GM21528 (cell line): Measurements from ENCODE around the gene GNG2.

ENCODE experiments used
- ATAC-seq: cut with Tn5 transposase; IDR thresholded peaks from one replicate; pipeline ENCODE4 v1.9.1; 2021; ENCODE audit warnings: mild to moderate bottlenecking, moderate library complexity; ENCODE audit not compliant: unreplicated experiment, low FRiP score

The GNG2 gene

GRCh38 chr14:51933191-51933590, 72.8 kb downstream of the GNG2 start:
- ATAC-seq, result no peak

DNA sequence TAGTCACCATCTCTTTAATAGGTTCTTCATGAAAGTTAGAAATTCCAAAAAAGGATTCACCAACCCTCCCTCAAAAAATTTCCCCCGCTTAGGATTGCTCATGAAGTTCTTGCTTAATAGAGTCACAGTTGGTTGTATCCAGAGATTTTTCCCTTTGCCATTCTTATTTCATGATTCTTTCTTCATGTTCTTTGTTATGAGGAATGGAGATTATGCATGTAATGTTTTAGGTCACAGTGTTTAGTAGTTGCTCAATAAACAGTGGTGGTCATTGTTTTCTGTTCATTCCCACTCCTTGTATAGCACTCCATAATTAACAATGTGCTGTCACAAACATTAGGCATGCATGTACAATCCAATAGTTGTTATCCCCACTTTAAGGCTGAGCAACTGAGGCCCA, 77.7 kb downstream of the GNG2 start:
- no peak for ATAC-seq

- no peak for ATAC-seq
These were observed 78.4 kb downstream of the GNG2 start for GRCh38 chr14:51938821-51939220.

DNA sequence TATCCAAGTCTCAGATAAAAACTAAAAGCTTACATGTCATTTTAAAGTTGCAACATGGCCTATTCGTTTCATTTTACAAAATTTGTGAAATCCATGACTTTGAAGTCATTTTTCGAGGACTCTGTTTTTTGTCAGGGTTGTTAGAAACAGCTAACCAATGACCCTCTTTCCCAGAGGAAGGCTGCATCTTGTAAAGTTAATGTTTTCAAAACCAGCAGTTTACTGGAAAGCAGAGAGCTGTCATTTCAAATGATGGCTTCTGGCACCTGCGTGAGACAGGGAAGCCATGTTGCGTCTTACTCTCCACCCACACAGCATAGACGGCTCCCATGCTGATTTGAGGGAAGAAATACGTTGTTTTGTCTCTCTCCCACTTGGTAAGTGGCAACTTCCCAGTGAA, 78.8 kb downstream of the GNG2 start:
- ATAC-seq, result no peak

GRCh38 chr14:51939755-51940301, 79.4 kb downstream of the GNG2 start:
- no peak for ATAC-seq

GRCh38 chr14:51942971-51943370, 82.6 kb downstream of the GNG2 start:
- no peak for ATAC-seq

GRCh38 chr14:51950007-51950406, 89.6 kb downstream of the GNG2 start:
- no peak for ATAC-seq

DNA sequence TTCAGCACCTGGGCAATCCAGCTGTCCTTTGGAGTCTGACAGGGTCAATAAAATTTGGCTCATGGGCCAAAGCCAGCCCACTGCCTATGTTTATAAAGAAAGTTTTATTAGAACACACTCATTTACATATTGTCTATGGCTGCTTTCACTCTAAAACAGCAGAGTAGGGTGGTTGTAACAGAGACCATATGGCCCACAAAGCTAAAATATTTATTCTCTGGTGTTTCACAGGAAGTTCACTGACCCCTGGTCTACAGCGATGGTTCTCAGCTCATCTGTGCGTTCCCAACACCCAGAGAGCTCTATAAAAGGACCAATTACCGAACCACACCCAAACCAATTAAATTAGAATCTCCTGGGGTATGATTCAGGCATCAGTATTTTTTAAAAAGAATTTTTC, 91.2 kb downstream of the GNG2 start:
- no peak for ATAC-seq

GRCh38 chr14:51954031-51954430, 93.6 kb downstream of the GNG2 start:
- ATAC-seq, result no peak

- ATAC-seq, result no peak
These were observed 94.2 kb downstream of the GNG2 start for GRCh38 chr14:51954657-51955056.

DNA sequence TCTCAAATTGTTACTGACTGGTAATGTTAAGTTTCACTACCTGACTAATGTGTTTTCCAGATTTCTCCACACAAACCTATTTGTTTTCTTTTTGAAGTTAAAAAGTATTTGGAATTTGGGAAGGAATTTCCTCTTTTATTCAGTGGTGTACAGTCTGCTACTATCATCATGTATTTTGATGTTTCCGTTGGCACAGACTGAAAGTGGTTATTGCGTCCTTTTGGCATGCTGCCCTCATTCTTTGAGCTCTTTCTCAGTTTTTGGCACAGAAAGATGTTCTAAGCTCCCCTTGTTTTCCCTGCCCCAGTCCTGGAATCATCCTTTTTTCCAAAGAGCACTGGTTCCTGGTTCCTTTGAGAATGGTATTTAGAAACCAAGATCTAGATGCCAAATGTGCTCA, 97.5 kb downstream of the GNG2 start:
- ATAC-seq, result no peak

DNA sequence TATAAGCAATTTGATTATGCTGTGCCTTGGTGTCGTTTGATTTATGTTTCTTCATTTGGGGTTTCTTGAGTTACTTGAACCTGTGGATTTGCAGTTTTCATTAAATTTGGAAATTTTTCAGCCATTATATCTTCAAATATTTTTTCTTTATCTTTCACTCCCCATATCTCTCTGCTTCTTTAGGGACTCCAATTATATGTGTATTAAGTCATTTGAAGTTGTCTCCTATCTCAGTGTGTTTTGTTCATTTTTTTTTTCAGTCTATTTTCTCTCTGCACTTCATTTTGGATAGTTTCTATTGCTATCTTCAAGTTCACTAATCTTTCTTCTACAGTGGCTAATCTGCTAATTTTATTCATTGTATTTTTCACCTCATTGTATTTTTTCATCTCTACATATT, 99.5 kb downstream of the GNG2 start:
- no peak for ATAC-seq

GRCh38 chr14:51960866-51961265, 100.5 kb downstream of the GNG2 start:
- ATAC-seq, result no peak

DNA sequence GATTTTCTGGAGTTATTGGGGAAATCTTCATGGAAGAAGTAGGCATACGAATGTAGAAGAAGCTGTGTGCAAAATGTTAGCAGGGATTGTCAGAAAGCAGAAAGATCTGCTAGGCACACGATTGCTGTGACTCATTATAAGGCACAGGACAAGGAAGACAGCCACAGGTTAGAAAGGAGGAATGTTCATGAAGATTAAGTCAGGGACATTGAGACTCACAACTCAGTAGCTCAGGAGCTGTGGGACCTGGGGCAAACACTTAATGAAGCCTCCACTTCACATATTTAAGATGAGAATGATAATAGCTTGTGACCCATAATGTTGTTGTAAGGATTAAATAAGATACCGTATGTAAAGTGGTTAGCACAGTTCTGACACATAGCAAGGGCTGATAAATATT, 102.3 kb downstream of the GNG2 start:
- ATAC-seq, result no peak

DNA sequence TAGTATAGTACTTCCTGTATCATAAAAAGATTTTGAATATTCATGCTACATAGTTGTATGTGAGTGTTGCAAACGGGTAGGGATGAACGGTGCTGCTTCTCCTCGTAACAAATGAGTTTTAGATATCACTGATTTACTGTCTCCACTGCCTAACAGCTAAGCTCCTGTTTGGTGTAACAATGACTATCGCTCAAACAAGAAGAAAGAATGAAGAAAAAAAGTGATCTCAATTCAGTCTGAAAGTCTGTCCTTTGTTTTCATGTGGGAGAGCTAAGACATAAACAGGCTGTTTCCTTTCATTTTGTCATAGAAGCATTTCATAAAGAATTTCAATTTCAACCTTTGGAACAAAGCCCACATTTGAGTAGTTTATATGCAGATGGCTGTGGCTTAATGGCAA, 102.9 kb downstream of the GNG2 start:
- no peak for ATAC-seq

DNA sequence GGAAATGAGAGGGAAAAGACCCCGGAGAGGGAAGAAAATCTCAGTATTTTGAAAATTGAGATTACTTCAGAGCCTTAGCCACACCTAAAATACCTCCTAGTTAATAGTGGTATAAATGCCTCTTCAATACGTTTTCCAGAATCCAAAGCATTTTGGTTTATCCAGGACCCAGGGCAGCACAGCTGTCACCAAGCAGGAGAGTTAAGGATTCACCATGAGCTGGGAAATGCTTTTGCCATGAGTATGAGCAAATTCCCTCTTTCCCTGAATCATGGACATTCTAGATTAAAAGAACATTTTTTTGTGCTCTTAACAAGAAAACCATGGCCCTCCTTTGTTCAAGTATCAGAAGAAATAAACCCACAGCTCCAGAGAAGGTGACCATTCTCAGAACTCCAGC, 107.1 kb downstream of the GNG2 start:
- no peak for ATAC-seq

DNA sequence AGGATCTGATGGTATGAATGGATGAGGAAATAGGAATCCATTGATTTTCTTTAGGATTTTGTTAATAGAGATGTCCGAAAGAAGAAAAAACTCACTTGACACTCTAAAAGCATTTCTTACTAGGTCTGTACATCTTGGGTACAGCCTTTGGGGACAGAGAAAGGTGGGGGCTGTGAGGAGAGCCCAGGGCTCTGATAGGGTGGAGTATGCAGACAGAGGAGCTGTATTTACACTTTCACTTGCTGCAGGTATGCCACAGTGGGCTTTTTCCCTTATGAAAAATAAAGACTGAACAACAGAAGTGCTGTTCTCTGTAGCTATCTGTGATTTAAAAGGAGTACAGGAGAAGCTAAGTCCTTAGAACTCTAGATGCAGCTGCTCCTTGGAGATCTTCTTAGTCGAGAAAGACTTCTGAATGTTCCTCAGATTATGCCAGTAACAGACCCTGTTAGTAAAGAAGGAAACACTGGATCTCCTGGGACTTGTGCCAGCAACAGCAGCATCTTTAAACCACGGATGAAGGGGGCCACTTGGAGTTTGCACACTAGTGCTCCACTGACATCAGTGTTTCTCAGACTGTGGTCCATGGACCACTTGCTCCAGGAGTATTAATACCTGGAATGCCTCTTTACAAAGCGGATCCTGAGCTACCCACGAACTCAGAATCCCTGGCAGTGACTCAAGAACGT, 109.6 kb downstream of the GNG2 start:
- no peak for ATAC-seq

DNA sequence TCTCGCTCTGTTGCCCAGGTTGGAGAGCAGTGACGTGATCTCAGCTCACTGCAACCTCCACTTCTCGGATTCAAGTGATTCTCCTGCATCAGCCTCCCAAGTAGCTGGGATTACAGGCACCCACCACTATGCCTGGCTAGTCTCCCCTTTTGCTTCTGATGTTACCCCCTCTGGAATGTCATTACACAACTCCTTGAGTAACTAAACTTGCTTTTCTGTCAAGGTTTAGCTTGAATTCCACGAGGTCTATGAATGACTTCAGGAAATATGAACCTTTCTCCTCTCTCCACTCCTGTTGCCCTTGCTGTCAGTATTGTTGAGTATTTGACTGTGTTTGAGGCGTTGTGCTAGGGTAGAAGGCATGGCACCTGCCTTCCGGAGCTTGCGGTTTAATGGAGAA, 112.2 kb downstream of the GNG2 start:
- no peak for ATAC-seq

GRCh38 chr14:51977075-51977474, 116.7 kb downstream of the GNG2 start:
- no peak for ATAC-seq

- ATAC-seq, result no peak
These were observed 118.3 kb downstream of the GNG2 start for GRCh38 chr14:51978681-51979085.

DNA sequence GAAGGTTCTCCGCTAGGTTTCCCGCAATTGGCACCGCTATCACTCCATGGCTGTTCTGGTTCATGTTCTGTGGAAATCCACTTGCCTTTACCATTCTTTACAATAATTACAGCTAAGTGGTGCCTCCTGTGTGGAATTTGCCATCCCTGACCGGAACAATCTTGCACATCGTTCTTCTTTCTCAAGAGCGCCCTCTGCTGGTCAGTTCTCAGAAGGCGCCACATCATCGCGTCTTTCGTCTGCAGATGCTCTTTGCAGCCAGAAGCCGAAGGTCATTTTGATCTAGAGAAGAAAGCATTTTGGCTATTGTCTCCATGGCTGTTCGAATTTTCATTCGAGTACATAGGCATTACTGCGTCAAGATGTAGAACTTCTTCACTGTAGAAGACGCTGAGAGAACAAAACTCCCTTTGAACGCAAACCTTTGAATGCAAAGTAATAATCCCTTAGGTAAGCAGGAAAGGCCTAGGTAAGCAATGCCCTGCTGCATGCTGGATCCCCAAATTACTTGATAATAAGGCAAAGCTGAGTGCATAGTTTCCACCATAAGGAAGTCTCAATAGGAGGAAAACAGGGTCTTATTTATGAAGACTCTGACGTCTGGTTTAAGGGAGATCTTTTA, 118.8 kb downstream of the GNG2 start:
- ATAC-seq, result peak; percentile 56

DNA sequence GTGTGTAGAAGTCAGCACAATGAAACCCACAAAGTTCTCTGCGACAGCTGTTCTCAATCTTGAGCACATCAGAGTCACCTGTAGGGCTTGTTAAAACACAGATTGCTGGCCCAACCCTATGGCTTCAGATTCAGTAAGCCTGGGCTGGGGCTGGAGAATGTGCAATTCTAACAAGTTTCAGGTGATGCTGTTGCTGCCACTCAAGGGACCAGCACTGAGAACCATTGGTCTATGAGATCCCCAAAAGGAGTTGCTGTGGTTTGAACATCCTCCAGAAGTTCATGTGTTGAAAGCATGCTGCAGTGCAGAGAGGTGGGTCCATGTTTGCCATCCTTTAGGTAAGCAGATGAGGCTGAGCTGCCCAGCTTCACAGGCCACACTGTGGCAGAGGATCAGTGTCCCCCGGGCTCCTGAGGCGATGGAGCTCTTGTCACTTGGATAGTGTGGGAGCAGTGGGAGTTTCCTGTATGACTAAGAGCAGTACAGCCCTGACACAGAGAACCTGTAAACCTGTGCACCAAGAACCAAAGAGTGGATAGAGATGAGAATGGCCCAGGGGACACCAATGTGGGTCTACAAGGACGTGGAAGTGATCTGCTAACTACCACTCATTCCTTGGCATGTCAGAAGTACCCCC, 120.9 kb downstream of the GNG2 start:
- ATAC-seq, result no peak
